GM18498 (cell line): ENCODE data around the gene PPWD1.
"Not testable (repeated sequence)": the region's sequence is repeated elsewhere in the genome, so short reads cannot be mapped to it uniquely, and the experiment has no call there.

Source experiments
- ATAC-seq: cut with Tn5 transposase; IDR thresholded peaks from one replicate; pipeline ENCODE4 v1.9.1; 2021; ENCODE audit warnings: mild to moderate bottlenecking, moderate library complexity; ENCODE audit not compliant: unreplicated experiment

The PPWD1 gene

GRCh38 chr5:65621961-65622360, 58.9 kb downstream of the PPWD1 start:
- ATAC-seq: not testable (repeated sequence)

GRCh38 chr5:65623482-65623881, 60.4 kb downstream of the PPWD1 start:
- ATAC-seq: no peak

DNA sequence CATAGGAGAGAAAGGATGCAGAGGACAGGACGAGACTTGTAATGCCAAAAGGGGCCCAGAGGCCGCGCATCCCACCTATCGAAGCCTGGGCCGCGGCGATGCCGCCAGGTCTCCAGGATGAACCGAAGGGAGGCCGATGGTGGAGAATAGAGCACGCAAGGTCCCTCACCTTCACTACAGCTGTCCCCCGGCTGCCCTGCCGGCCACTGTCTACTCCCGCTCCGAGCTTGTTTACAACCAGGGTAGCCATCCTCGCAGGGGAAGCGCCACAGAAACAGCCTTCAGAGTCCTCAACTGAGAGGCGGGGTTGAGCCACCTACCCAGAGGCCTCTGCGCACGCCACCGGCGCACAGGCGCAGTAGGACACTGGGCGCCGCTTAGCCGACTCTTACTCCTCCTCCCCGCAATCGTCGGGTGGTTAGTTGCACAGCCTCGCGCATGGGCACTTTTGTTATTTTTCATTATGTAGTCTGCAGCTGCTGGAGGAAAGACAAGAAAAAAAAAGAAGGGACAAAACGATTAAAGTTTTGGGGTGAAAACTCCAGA, 61.0 kb downstream of the PPWD1 start, which contains the start of gene TRIM23:
Gene TRIM23 (minus strand): TSS at position 309 of the 546 bp plus-strand sequence. CDS start 59 bp downstream, at position 250.
- peak; percentile 95 for ATAC-seq

GRCh38 chr5:65624571-65625555, 61.8 kb downstream of the PPWD1 start, which contains the start of the genes SHLD3 and TRAPPC13:
SHLD3 (plus strand) TSS chr5:65625027; CDS start chr5:65629588, 4,561 bp downstream.
TRAPPC13 (plus strand) TSS chr5:65625027; CDS start chr5:65625061, 34 bp downstream.
- peak; percentile 76 for ATAC-seq

DNA sequence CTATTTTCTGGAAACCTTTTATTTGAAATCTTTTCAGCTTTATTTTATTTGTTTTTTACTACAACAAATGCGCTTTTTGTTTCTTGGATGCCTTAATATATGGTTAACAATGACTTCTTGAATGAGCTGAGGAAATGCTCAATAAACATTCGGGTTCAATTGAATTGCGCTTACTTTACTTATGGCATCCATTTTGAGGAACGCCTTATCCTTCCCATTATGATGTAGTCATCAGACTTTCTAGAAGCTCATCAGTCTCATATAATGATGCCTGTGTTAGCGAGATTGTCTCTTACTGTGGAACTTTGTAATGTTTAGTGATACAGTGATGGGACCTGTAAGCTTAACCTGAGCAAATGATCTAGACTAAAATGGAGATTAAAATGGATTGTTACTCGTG, 62.6 kb downstream of the PPWD1 start:
- no peak for ATAC-seq

DNA sequence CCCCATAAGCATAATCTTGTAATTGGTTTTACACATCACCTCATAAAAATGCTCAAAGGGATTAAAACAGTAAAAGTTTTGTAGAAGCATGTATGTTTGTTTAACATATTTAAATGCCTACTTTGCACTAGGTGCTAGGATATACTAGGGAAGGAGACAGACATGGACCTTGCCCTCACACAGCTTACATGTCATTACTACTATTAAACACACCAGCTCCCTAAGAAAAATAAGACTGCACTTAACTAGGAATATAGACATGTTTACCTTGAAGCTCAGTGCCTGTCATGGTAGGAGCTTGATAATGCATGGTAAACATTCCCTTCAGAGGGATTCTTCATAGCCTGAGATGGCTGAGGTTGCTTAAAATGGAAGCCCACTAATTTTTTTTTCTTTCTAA, 67.9 kb downstream of the PPWD1 start:
- no peak for ATAC-seq
